Esophagus squamous epithelium (tissue), 4 donors: ENCODE data around the gene ADAMTS2.

Experiments
- CTCF ChIP-seq, 6 experiments: fragments of 450-650 bp in 4 of 6; fragments of 200-600 bp in 2 of 6; sonication (generic) in 2 of 6; IDR thresholded peaks; one replicate each; pipeline ENCODE4 v1.5.1; 2016 to 2019; ENCODE audit warnings: antibody characterized with exemption in 6 of 6, mild to moderate bottlenecking in 4 of 6, moderate library complexity in 4 of 6
- POLR2A ChIP-seq, 4 donors: fragments of 450-650 bp; IDR thresholded peaks; one replicate each; pipeline ENCODE4 v1.6.1; 2017; ENCODE audit warnings: antibody characterized with exemption in 4 of 4, mild to moderate bottlenecking in 4 of 4, moderate library complexity in 3 of 4

- TF ChIP-seq POLR2A (IDR thresholded peaks at IDR 0.05) (no peak), CTCF (IDR thresholded peaks at IDR 0.05) (no peak)
Observed at GRCh38 chr5:179316982-179317381, 28.3 kb downstream of the ADAMTS2 start.
